ENCODE measurements around the gene CEACAM21. TPM values are rescaled to one million over a fixed set of nuclear protein-coding genes. Genes with fewer than 3 reads are reported as not detected.

CEACAM21 gene
- polyA plus RNA-seq, result 1 to 10 TPM in 1 of 3 donors, under 1 TPM in 2; 0.67 to 2.1 (median 0.95) TPM

- peak within 1 kb of the TSS; percentile 11 for H3K27ac ChIP-seq (ENCODE audit: low read depth, low read length)
- WGBS, 3 donors, result 13 to 28% (median 17%) methylated on average over 4 of the region's 4 CpGs
Observed at GRCh38 chr19:41575998-41576397, at the start of gene CEACAM21. CEACAM21 (plus strand) TSS chr19:41576166; CDS start chr19:41576275, 109 bp downstream.

DNA sequence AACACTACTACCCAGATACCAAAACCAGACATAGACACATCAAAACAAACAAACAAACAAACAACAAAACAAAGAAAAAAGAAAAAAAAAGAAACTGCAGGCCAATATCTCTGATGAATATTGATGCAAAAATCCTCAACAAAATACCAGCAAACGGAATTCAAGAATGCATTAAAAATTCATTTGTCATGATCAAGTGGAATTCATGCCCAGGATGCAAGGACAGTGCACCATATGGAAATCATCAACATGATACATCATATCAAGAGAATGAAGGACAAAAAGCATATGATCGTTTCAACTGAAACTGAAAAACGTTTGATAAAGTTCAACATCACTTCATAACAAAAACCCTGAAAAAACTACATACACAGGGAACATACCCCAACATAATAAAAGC, 48.9 kb upstream of the CEACAM21 start:
- WGBS, 3 donors, result 42 to 71% (median 58%) methylated on average over 3 of the region's 3 CpGs
- H3K27ac ChIP-seq (ENCODE audit: low read depth, low read length), result no peak overlapping the region

GRCh38 chr19:41528106-41528505, 47.9 kb upstream of the CEACAM21 start:
- WGBS, 3 donors, result 63 to 72% (median 66%) methylated on average over 2 of the region's 2 CpGs
- no peak overlapping the region for H3K27ac ChIP-seq (ENCODE audit: low read depth, low read length)

DNA sequence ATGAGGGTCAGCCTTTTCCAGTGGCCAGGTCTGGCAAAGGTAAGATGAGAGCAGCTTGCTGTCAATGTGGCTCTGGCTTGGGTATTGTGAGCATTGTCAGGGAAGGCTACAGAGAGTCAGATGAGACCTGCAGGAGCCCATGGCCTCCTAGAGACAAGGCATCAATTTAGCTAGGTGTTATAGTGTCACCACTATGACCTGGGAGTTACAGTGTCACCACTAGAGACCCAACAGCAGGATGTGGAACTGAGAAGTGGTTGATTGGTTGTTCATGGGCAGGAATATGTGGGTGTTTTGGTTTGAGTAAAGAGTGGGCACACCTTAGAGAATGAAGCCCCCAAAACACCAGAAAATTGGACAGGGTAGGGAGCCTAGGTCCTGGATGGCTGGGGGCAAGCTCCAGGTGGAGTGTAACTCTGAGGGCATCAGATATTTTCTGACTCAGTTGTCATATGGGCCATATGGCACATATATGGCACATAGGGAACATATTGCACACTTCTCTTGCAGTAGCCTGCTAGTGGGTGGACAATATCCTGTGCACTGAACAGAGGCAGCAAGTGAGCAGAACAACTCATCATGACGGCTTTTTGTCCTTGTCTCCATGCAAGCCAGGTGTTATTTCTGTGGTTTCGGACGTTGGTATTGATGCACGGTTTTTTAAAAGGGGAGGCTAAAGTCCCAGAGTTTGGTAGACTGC, 46.3 kb upstream of the CEACAM21 start:
- WGBS, 3 donors, result 80 to 85% (median 82%) methylated on average over 4 of the region's 4 CpGs
- no peak overlapping the region for H3K27ac ChIP-seq (ENCODE audit: low read depth, low read length)

DNA sequence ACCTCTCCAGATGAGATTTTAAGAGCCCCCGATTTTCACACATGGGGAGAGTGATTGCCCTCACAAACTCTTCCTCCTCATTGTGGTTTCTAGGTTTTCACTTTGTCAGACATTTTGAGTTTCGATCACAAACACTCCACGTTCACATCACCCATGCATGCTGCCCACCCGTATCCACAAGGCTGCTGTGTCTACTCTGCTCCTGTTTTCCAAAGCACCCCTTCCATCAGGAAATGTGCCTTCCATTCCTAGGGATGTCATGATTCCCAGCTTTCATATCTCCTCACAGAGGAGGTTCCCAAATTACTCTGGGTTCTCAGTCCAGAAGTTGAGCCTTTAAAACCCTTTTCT, 45.8 kb upstream of the CEACAM21 start:
- WGBS, 3 donors, result 69 to 74% (median 71%) methylated on average over 4 of the region's 4 CpGs

GRCh38 chr19:41530761-41531301, 45.1 kb upstream of the CEACAM21 start:
- no peak overlapping the region for H3K27ac ChIP-seq (ENCODE audit: low read depth, low read length)
- 35 to 45% (median 39%) methylated on average over 8 of the region's 8 CpGs for WGBS, 3 donors

More for the DNA sequence above, 45.8 kb upstream of the CEACAM21 start:
- no peak overlapping the region for H3K27ac ChIP-seq (ENCODE audit: low read depth, low read length)

DNA sequence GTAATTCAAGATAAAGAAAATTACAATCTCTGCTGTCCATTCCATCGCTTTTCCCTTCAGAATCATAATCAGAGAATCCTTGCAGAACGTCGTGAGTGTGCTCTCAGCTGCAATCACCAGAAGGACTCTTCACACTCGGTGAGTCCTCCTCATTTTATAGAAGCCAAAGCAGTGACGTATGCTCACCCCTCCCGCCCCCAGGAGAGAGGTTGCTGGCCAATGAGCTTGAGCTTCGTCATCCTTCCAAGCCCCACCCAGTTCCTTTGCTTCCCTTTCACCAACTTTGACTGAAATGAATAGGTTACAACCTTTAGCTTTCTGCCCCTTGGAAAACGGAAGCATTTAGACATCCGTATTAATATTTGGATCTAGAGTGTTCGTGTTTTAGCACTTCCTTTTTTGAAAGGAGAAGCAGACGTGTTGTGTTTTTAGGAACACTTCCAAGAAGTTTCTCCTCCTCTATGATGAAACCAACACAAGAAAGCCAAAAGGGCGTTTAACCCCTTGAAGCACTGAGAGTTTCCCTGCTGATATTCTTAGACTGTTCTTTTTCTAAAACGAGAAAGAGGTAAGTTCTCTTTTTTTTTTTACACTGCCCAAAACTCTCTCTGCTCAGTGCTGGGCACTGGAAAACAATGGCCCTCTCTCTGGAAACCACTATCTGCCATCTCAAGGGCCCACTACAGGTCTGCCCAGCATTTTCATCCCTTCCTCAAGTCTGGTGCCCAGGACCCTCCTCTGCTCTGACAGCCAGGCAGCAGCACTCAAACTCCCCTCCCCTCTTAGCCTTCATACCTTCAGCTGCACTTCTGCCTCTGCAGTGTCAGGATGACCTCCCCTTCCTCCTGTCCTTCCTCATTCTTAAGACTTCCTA, 44.3 kb upstream of the CEACAM21 start:
- no peak overlapping the region for H3K27ac ChIP-seq (ENCODE audit: low read depth, low read length)
- WGBS, 3 donors, result 8 to 29% (median 13%) methylated on average over 13 of the region's 13 CpGs

GRCh38 chr19:41532526-41532925, 43.4 kb upstream of the CEACAM21 start:
- no peak overlapping the region for H3K27ac ChIP-seq (ENCODE audit: low read depth, low read length)

DNA sequence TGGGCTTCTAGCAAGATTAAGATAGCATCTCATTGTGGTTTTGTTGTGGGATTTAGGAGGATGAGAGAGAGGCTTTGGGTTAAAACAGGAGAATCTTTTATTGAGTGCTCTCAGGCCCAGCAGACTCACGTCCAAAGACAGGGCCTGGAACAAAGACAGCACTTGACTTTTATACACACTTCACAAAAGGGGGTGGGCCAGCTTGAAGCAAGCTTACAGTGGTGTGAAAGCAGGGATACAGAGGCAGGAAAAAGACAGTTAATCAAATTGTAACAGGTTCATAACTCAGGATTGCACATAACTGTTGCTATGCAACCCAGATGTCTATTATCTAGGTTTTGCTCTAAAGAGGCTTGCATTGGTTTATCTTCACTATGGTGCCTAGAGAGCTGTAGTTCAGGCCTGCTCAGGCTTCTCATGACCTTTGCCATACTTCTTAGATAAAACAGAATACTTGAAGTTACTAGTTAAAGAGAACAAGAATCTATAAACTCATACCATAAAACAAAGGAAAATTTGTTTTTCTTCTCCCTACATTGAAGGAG, 42.2 kb upstream of the CEACAM21 start:
- WGBS, 3 donors, result 39% methylated on average over 1 of the region's 1 CpG
- H3K27ac ChIP-seq (ENCODE audit: low read depth, low read length), result no peak overlapping the region

GRCh38 chr19:41535029-41535622, 40.8 kb upstream of the CEACAM21 start:
- WGBS, 3 donors, result 39 to 53% (median 39%) methylated on average over 4 of the region's 4 CpGs
- H3K27ac ChIP-seq (ENCODE audit: low read depth, low read length), result no peak overlapping the region

GRCh38 chr19:41537789-41538188, 38.2 kb upstream of the CEACAM21 start:
- 29 to 53% (median 48%) methylated on average over 1 of the region's 1 CpG for WGBS, 3 donors
- no peak overlapping the region for H3K27ac ChIP-seq (ENCODE audit: low read depth, low read length)

- H3K27ac ChIP-seq (ENCODE audit: low read depth, low read length), result no peak overlapping the region
- WGBS, 3 donors, result 51 to 64% (median 64%) methylated on average over 11 of the region's 11 CpGs
Observed at GRCh38 chr19:41540041-41540695, 35.8 kb upstream of the CEACAM21 start.

GRCh38 chr19:41541990-41542584, 33.9 kb upstream of the CEACAM21 start:
- WGBS, 3 donors, result 43 to 46% (median 44%) methylated on average over 13 of the region's 13 CpGs
- no peak overlapping the region for H3K27ac ChIP-seq (ENCODE audit: low read depth, low read length)

DNA sequence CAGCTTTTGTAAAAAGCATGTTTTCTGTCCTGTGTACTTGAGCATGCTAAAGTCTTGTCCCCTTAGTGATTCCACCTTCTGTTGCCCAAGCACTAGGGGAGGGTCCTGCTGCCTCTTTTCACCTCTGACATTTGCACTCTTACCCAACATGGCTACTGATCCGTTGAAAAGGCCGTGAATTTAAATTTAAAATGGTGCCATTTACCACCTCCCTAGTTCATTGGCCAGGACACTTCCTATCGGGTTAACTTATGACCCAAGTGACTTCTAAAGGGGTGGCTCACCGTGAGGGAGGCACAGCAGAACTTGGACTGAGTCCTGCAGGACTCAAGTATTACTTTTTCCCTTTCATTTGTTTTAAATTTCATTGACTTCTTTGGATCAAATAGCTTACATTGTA, 33.3 kb upstream of the CEACAM21 start:
- WGBS, 3 donors, result 72 to 79% (median 77%) methylated on average over 4 of the region's 4 CpGs
- H3K27ac ChIP-seq (ENCODE audit: low read depth, low read length), result no peak overlapping the region

DNA sequence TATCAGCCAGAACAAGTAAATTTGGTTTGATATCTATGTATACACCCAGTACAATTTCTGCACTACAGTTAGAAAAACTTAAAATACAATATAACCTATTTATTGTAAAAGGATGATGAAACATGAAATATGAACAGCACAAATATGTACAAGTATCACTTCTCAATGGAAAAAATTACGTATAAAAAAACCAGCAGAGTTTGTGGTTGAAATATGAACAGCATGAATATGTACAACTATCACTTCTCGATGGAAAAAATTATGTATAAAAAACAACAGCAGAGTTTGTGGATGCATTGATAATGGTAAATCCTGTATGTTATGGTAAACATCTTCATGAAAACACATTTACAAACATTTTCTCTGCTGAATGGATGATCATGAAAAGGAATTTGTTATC, 32.4 kb upstream of the CEACAM21 start:
- no peak overlapping the region for H3K27ac ChIP-seq (ENCODE audit: low read depth, low read length)
- WGBS, 3 donors, result 69 to 84% (median 73%) methylated on average over 2 of the region's 2 CpGs

GRCh38 chr19:41545547-41545946, 30.4 kb upstream of the CEACAM21 start:
- H3K27ac ChIP-seq (ENCODE audit: low read depth, low read length), result no peak overlapping the region
- 29 to 50% (median 35%) methylated on average over 6 of the region's 6 CpGs for WGBS, 3 donors

DNA sequence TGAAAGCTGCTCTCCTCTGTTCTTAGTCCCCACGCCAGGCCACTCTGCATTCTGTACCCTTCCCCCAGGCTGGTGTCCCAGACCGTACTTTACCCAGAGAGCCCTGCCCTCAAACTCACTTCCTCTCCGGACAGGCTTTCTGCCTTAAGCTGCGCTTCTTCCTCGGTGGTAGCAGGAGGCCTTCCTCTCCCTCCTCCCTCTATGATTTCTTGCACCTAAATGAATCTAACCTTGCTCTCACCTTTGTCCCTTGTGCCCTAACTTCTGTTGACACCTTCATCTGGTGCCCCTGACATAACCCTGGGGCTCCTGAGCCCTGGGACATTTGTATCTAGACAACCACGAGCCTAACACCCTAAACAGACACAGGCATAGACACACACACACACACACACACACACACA, 29.6 kb upstream of the CEACAM21 start:
- 12 to 23% (median 19%) methylated on average over 6 of the region's 6 CpGs for WGBS, 3 donors
- H3K27ac ChIP-seq (ENCODE audit: low read depth, low read length), result no peak overlapping the region

- WGBS, 3 donors, result 42 to 72% (median 63%) methylated on average over 4 of the region's 4 CpGs
- H3K27ac ChIP-seq (ENCODE audit: low read depth, low read length), result no peak overlapping the region
Observed at GRCh38 chr19:41546961-41547360, 29.0 kb upstream of the CEACAM21 start.

Measured in adipose tissue (tissue), 3 donors.